IPS-20b (cell line): ENCODE results near the gene CA4.

ENCODE experiments used
- H3K27ac ChIP-seq: one replicate; pipeline ENCODE4 v1.5.1; 2013; ENCODE audit warnings: low read length
- H3K27me3 ChIP-seq: 2 replicates; pipeline ENCODE4 v1.6.1; 2013; ENCODE audit warnings: mild to moderate bottlenecking, low read length, inconsistent platforms; ENCODE audit not compliant: insufficient read depth
- H3K36me3 ChIP-seq: 2 replicates; pipeline ENCODE4 v1.6.1; 2013; ENCODE audit warnings: low read depth, mild to moderate bottlenecking, inconsistent platforms, low read length, moderate library complexity; ENCODE audit not compliant: insufficient read depth
- H3K4me1 ChIP-seq: 2 replicates; pipeline ENCODE4 v1.6.1; 2013; ENCODE audit warnings: mild to moderate bottlenecking, control low read depth, inconsistent platforms, low read length, moderate library complexity; ENCODE audit not compliant: insufficient read depth
- H3K4me3 ChIP-seq: 2 replicates; pipeline ENCODE4 v1.5.1; 2013; ENCODE audit warnings: mild to moderate bottlenecking, low read length, inconsistent platforms
- H3K9ac ChIP-seq: 2 replicates; pipeline ENCODE4 v1.6.1; 2013; ENCODE audit warnings: low read depth, mild to moderate bottlenecking, inconsistent platforms, low read length, moderate library complexity
- H3K9me3 ChIP-seq: 2 replicates; pipeline ENCODE4 v1.6.1; 2013; ENCODE audit warnings: mild to moderate bottlenecking, low read depth, low read length, inconsistent platforms; ENCODE audit not compliant: insufficient read depth

CA4 gene

GRCh38 chr17:60135151-60135950 is 14.4 kb upstream of the CA4 start:
- H3K27ac ChIP-seq: no peak overlapping the region
- H3K4me1 ChIP-seq: peaks cover 7% of the 10 kb centered on the region; the same call in 1 of the 2 replicates
- H3K36me3 ChIP-seq: no peaks in the 10 kb centered on the region
- H3K9me3 ChIP-seq: no peaks in the 10 kb centered on the region; the same call in 1 of the 2 replicates
- peak overlapping the region; percentile 55 for H3K9ac ChIP-seq
- H3K27me3 ChIP-seq: peaks cover 63% of the 10 kb centered on the region
- H3K4me3 ChIP-seq: peak overlapping the region; percentile 86

GRCh38 chr17:60135951-60136666 is 13.7 kb upstream of the CA4 start:
- Histone ChIP-seq H3K27ac (no peak overlapping the region), H3K4me3 (peak overlapping the region; percentile 86; the same call in 1 of the 2 replicates), H3K36me3 (no peaks in the 10 kb centered on the region), H3K9me3 (no peaks in the 10 kb centered on the region; the same call in 1 of the 2 replicates), H3K9ac (no peak overlapping the region), H3K4me1 (peaks cover 7% of the 10 kb centered on the region; the same call in 1 of the 2 replicates), H3K27me3 (peaks cover 70% of the 10 kb centered on the region)

DNA sequence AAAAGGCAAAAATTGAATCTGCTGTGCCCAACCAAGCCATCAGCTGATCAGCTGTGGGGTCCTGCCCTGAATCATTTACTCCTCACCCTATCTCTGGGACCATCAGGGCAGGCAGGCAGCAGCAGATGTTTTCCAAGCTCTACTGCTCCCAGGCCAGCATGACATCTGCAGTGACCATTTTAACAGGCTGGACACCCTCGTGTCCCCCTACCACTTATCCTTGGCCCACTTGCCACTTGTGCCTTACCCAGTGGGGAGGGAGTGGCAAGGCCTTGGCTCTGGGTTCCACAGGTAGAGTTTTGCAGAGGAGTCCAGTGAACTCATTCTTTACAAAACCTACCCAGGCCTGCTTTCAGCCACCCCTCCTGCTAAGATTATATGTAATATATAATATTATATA is 12.0 kb upstream of the CA4 start:
- Histone ChIP-seq H3K27me3 (peaks cover 85% of the 10 kb centered on the region), H3K27ac (no peak overlapping the region), H3K4me3 (no peak overlapping the region)

GRCh38 chr17:60138769-60139437 is 10.9 kb upstream of the CA4 start:
- peaks cover 12% of the 10 kb centered on the region; the same call in 1 of the 2 replicates for H3K4me1 ChIP-seq
- H3K9ac ChIP-seq: no peak overlapping the region
- H3K4me3 ChIP-seq: peak overlapping the region; percentile 56; the same call in 1 of the 2 replicates
- no peak overlapping the region for H3K27ac ChIP-seq
- no peaks in the 10 kb centered on the region; the same call in 1 of the 2 replicates for H3K9me3 ChIP-seq
- H3K36me3 ChIP-seq: no peaks in the 10 kb centered on the region
- H3K27me3 ChIP-seq: peaks cover 92% of the 10 kb centered on the region

More for the DNA sequence above, 12.0 kb upstream of the CA4 start:
- Histone ChIP-seq H3K4me1 (peaks cover 12% of the 10 kb centered on the region; the same call in 1 of the 2 replicates), H3K9ac (no peak overlapping the region), H3K36me3 (no peaks in the 10 kb centered on the region), H3K9me3 (no peaks in the 10 kb centered on the region; the same call in 1 of the 2 replicates)

DNA sequence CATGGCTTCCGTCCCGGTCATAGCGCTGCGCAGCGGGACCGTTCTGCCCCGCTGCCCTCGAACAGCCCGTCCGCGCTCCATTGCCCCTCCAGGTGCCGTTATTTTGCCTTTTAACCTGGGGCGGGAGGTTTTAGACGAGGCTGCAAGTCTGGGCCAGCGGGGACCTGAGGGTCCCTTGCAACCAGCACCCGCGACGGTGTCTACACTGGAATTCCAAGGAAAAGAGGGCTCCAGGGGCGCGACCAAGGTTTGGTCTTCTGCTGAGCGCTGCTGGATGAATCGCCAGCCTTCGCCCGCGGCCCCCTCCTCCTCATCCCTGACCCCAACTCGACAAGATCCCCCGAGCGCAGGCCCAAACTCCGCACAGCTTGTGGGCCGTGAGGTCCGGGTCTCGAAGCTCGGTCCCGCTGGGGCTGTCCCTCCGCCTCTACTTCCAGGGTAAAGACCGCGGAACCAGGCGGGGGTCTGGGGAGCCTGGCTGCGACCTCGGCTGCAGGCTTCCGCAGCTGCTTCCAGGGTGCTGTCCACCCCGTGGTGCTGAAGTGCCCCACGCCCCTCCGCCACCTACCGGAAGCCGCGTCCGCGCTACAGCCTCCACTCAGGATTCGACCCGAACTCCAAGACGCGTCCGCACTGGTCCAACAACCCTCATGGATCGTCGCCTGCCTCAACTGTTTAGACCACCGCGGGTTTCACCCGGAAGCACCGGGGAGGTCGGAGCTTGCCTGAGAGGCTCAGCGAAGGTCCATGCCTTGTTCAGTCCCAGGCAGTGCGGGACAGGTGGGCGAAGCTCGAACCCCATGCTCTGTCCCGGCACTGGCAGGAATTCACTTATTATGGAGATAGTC is 10.1 kb upstream of the CA4 start:
- H3K9ac ChIP-seq: no peak overlapping the region
- H3K4me1 ChIP-seq: peaks cover 12% of the 10 kb centered on the region; the same call in 1 of the 2 replicates
- H3K9me3 ChIP-seq: no peaks in the 10 kb centered on the region; the same call in 1 of the 2 replicates
- peaks cover 92% of the 10 kb centered on the region for H3K27me3 ChIP-seq
- no peaks in the 10 kb centered on the region for H3K36me3 ChIP-seq
- peak overlapping the region; percentile 56; the same call in 1 of the 2 replicates for H3K4me3 ChIP-seq
- H3K27ac ChIP-seq: no peak overlapping the region

DNA sequence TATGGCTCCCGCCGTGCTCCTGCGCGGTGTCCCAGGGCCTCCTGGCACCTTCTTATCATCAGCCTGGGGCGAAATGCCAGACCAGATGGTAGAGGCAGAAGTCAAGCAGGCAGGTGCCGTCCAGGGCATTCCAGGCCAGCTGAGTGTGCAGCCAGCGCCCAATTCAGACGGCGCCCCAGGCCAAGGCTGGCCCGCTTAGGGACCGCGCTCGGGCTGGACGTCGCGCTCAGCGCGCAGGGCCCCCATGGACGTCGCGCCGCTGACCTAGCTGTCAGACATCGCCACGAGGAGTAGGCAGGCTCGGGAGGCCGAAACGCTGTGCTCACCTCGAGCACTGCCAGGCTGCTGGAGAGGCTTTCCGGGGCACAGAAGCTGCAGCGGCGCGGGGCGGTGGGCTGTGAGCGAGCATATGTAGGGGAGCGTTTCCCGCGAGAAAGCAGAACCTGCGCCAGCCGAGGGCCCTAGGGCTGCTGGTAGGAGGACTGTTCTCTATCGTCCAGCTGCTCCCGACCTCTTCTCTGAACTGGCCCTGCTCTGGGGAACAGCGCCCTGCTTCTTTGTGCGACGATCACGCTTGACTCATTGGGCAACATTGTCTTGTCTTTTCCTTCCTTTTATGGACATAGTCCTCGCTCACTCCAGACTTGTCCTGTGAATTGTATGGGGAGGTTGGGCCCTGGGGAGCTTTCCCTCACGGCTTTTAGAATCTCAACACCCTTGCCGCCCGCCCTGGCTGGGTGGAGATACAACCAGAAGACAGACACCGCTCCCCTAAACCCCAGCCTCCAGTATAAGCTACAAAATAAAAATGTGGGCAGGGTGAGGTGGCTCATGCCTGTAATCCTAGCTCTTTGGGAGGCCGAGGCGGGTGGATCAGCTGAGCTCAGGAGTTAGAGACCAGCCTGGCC is 8.4 kb upstream of the CA4 start:
- Histone ChIP-seq H3K4me1 (peaks cover 19% of the 10 kb centered on the region; the same call in 1 of the 2 replicates), H3K9ac (no peak overlapping the region), H3K4me3 (peak overlapping the region; percentile 54)

GRCh38 chr17:60142872-60143499 is 6.8 kb upstream of the CA4 start:
- H3K9me3 ChIP-seq: no peaks in the 10 kb centered on the region; the same call in 1 of the 2 replicates
- H3K4me3 ChIP-seq: peak overlapping the region; percentile 66; the same call in 1 of the 2 replicates
- peaks cover 92% of the 10 kb centered on the region for H3K27me3 ChIP-seq
- peaks cover 19% of the 10 kb centered on the region; the same call in 1 of the 2 replicates for H3K4me1 ChIP-seq
- H3K27ac ChIP-seq: no peak overlapping the region
- H3K36me3 ChIP-seq: no peaks in the 10 kb centered on the region
- H3K9ac ChIP-seq: peak overlapping the region; percentile 68; the same call in 1 of the 2 replicates

More for the DNA sequence above, 8.4 kb upstream of the CA4 start:
- Histone ChIP-seq H3K9me3 (no peaks in the 10 kb centered on the region; the same call in 1 of the 2 replicates), H3K27ac (no peak overlapping the region), H3K36me3 (no peaks in the 10 kb centered on the region), H3K27me3 (peaks cover 92% of the 10 kb centered on the region)

DNA sequence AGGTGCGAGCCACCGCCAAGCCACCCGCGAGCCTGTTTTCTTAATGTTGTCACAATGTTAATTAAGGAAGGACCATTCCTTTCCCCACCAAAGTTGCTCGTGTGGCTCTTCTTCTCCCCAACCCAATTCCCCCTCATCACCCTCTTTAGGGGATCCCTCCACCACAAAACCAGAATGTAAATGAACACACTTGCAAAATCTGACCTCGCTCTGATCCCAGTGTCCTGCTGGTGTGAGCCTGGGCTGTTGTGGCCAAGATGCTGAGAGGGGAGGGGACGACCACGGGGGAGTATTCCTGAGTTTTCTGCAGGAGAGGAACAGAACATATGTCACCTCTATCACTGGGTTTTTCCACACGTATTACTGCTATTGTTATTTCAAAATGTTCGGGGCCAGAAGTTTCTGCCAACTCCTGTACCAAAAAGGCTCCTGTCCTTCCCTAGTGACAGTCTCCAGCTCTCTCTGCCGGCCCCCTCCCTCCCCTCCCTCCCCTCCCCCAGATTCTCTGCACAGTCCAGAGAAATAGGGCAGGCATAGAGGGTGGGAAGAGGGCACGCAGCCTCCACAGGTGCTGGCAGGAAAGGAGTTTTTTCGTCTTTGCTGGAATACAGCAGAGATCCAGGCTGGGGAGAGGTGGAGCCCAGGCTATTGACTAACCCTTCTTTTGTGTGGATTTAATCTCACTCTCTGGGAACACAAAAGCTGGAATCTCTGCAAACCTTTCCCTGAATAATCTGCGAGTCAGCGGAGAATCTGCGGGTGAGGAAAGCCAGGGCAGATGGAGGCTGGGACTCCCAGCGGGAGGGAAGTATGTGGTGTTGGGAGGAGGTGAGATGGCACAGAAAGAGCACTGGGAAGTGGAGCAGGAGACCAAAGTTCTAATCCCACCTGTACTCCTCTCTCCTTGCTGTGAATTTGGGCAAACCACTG is 4.5 kb upstream of the CA4 start:
- Histone ChIP-seq H3K9ac (no peak overlapping the region), H3K9me3 (no peaks in the 10 kb centered on the region), H3K36me3 (no peaks in the 10 kb centered on the region), H3K27ac (no peak overlapping the region), H3K4me1 (peaks cover 12% of the 10 kb centered on the region; the same call in 1 of the 2 replicates), H3K27me3 (peaks cover 92% of the 10 kb centered on the region), H3K4me3 (peak overlapping the region; percentile 10; the same call in 1 of the 2 replicates)

GRCh38 chr17:60146206-60146605 is 3.6 kb upstream of the CA4 start:
- Histone ChIP-seq H3K27me3 (peaks cover 92% of the 10 kb centered on the region), H3K27ac (no peak overlapping the region), H3K36me3 (no peaks in the 10 kb centered on the region), H3K9me3 (no peaks in the 10 kb centered on the region), H3K9ac (no peak overlapping the region), H3K4me3 (peak overlapping the region; percentile 17; the same call in 1 of the 2 replicates), H3K4me1 (peaks cover 16% of the 10 kb centered on the region; the same call in 1 of the 2 replicates)
